Measurements from ENCODE around the gene SLIT1.
"Not testable (repeated sequence)": the region's sequence is repeated elsewhere in the genome, so short reads cannot be mapped to it uniquely, and the experiment has no call there.

Gene SLIT1

DNA sequence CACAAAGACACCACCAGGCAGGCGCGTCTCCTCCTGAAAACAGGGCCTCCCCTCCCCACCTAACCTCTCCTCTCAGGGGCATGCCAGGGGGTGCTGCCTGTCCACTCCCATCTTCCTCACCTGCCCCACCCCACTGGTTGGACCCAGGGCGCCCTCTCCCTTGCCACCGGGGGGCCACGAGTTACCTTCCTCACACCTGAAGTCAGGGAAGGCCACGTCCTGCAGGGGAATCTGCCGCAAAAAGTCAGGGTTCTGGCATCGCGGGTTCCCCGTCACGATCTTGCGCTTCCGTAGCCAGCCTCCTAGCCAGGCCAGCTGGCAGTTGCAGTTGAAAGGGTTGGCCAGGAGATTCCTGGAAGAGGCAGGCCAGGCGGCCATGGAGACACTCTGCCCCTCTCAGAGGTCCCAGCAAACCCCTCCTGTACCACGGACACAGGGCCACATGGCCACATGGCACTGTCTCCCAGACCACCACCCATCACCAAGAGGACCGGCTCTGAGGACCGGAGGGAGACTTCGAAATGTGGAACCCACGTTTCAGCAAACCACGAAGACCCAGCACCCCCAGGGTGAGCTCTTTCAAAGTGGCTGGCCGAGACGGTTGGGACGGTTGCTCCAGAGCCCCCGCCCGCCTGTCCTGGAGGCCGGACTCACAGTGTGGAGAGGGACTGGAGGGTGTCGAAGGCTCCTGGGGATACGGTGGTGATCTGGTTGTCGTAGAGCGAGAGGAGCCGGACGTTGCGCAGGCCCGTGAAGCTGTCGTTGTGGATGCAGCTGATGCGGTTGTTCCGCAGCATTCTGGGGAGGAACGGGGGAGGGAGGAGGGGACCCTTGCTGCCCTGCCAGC lies 142.8 kb downstream of the SLIT1 start:
- no peak for DNase-seq (ENCODE audit: low spot score)

DNA sequence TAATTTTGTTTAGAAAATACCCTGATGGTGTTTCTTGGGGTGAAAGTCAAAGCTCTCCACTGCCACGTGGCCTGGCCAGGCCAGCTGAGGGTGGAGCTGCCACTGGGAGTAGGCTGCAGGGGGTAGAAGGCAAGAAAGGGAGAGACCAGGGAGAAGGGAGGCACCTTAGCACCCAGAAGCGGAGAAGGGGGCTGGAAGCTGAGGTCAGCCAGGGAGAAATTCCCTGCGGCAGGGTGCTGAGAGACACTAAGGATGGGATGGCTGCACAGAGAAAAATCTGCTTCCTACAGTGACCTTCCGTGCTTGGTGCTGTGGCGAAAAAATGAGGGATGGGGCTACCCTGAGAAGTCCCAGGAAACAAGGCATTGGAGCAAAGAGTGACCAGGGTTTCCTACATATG lies 143.7 kb downstream of the SLIT1 start:
- DNase-seq (ENCODE audit: low spot score): no peak

DNA sequence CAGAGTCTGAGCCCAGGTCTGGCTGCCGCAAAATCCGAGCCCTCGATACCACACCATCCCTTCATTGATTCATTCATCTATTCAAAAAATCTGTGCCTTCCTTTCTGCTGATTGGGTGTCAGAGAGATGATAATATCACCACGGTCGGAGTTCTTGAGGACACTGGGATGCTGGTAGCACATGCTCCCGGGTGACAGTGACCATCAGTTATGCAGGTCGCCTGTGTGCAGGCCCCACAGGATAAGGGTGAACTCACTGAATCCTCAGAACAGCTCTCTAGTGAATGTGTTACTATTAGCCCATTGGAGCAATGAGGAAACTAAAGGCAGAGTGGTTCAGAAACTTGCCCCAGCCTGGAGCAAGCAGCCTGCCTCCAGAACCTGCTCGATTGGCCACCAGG lies 145.1 kb downstream of the SLIT1 start:
- no peak for DNase-seq (ENCODE audit: low spot score)

- DNase-seq (ENCODE audit: low spot score): no peak
Measured at GRCh38 chr10:97040248-97040584, 145.5 kb downstream of the SLIT1 start.

GRCh38 chr10:97039538-97040247 lies 146.1 kb downstream of the SLIT1 start:
- DNase-seq (ENCODE audit: low spot score): no peak

GRCh38 chr10:97038688-97039087 lies 147.1 kb downstream of the SLIT1 start:
- DNase-seq (ENCODE audit: low spot score): no peak

DNA sequence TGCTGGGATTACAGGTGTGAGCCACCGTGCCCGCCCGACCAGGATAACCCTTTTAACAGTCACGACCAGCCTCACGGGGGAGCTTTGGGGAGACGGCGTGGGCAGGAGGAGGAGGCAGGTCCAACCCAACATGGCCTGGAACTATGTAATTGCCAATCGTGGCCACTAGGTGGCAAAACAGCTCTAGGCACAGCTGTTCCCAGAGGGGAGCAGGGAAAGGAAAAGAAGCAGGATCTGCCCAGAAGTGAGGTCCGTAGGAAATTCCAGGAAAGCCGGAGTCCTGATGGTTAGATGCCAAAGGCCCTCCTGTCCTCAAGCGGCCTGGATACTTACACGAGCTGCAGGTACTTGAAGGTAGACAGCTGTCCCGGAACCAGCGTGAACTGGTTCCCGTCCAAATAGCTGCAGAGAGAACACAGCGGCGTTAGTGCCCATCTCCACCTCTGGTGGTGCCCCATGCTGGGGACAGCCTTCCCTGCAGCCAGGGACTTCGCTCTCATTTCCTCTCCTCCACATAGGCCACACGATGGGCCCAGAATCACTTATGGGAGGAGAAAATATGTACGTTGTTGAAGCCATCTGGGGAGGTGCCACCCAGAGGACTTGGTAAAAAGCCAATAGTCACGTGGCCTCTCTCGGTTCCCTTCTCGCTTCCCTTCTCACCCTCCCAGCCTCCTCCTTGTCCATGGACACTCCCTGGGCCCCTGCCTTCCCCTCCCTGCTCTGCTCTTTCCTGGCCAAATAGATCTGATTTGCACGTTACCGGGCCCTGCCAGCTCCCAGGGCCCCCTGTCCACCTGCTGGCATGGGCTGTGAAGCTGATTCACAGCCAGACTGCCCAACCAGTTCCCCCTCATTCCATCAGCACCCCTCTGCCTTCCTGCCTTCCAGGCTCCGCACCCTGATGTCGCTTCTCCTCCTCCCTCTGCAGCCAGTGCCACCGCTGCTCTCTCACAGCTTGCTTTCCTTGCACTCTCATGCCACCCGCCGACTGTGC lies 148.1 kb downstream of the SLIT1 start:
- peak; percentile 55 for DNase-seq (ENCODE audit: low spot score)

DNA sequence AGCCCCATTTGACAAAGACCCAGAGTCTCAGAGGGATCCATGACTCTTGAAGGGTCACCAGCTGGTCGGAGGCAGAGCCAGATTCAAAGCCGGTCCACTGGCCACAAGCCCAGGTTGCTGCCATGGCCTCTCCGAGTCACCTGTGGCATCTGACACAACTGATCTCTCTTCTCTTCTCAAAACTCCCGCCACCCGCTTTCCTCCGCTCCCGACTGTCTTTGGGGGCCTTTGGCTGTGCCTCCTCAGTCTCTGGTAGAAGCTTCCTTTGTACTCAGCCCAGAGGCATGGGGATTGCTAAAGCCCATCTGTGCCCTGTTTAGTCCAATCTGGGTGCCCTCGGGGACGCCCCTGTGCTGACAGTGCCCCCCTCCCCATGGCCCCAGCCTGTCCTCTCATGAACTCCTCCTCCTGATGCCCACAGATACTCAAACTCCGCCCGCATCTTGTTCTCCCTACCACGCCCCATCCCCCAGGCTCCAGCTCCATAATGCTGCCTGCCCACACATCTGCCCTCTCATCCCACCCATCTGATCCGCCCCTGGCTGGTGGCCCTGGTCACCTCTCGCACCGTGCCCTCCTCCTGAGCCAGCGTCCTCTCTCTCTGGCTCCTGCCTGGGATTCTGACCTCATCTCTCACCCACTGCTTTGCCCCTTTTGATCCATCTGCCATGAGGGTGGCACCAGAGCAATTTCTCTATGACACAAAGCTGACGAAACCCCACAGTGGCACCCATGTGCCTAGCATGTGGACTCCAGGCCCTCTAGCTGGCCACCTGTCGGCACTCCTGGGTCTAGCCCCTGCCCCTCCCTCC lies 150.6 kb downstream of the SLIT1 start:
- no peak for DNase-seq (ENCODE audit: low spot score)

GRCh38 chr10:97034301-97034700 lies 151.5 kb downstream of the SLIT1 start:
- no peak for DNase-seq (ENCODE audit: low spot score)

GRCh38 chr10:97033841-97034240 lies 151.9 kb downstream of the SLIT1 start:
- not testable (repeated sequence) for DNase-seq (ENCODE audit: low spot score)

DNA sequence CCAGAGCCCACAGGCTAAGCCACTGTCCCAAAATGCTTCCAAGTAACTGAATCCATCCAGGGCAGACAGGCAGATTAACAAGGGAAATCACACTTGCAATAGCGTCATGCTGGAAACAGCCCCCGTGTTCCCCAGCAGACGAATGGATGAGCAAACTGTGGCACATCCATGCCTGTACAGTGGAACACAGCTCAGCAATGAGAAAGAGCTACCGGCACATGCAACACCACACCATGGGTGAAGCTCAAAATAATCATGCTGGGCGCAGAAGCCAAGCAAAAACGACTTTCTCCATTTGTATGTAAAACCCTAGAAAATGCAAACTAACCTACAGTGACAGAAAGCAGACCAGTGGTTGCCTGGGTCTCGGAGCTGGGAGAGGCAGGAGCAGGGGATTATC lies 153.1 kb downstream of the SLIT1 start:
- DNase-seq (ENCODE audit: low spot score): no peak

DNA sequence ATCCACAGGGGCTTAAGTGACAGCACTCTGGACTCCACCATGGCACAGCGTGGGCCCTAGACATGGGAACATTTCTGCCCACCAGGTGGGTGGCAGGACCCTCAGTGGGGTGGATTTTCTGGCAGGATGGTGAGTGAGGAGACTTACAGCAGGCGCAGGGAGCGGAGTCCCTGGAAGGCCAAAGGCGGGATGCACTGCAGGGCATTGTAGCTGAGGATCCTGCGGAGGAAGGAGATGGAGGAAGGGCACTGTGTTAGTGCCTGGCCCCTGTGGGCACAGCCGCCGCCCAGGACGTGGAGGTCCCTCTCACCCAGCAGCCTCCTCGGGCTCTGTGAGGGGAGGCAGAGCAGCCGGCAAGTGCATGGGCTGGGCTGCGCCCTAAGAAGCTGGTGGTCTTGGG lies 154.3 kb downstream of the SLIT1 start:
- DNase-seq (ENCODE audit: low spot score): no peak

GRCh38 chr10:97030894-97031293 lies 154.9 kb downstream of the SLIT1 start:
- DNase-seq (ENCODE audit: low spot score): no peak

- DNase-seq (ENCODE audit: low spot score): no peak
Measured at GRCh38 chr10:97029271-97029670, 156.5 kb downstream of the SLIT1 start.

DNA sequence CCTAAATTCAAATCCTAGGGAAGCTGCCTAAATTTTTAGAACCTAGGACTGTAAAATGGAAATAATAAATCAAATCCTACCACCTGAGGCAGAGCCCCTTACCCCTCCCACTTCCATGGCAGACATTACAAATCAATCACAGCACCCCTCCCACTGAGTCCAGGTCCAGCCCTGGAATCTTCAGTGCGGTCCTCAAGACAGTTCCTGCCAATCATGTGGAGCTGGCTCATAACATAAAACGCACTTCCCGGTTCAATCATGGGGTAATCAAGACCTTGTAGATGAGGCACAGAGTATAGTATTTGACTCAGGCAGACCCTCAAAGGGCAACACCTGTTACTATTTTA lies 157.0 kb downstream of the SLIT1 start:
- DNase-seq (ENCODE audit: low spot score): no peak

DNA sequence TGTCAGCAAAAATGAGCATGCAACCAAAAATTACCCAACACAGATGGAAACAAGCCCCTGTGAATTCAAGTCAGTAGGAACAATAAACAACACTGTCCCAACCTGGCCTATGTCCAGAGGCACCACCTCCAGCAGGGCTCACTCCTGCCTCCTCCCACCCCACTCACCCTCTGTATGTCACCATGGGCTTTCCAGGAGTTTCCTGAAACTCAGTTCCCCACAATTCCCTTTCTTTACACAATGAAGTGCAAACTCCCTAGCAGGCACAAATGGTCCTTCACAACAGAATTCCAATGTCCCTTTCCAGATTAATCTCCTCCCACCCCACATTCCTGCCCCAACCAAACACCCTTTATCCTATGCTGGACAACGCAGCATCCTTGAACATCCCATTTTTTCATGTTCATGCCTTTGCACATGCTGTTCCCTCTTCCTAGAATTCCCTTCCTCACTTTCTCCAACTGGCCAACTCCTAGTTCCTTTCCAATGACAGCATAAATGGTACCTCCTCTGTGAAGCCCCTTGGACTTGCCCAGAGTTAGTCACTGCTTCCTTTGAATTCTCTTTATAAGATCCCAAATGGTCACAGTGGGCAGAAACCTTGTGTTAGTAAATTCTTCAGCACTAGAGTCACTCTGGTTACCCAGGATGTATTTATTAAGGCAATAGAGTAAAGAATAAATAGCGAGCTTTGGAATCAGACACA lies 157.5 kb downstream of the SLIT1 start:
- DNase-seq (ENCODE audit: low spot score): peak; percentile 21

DNA sequence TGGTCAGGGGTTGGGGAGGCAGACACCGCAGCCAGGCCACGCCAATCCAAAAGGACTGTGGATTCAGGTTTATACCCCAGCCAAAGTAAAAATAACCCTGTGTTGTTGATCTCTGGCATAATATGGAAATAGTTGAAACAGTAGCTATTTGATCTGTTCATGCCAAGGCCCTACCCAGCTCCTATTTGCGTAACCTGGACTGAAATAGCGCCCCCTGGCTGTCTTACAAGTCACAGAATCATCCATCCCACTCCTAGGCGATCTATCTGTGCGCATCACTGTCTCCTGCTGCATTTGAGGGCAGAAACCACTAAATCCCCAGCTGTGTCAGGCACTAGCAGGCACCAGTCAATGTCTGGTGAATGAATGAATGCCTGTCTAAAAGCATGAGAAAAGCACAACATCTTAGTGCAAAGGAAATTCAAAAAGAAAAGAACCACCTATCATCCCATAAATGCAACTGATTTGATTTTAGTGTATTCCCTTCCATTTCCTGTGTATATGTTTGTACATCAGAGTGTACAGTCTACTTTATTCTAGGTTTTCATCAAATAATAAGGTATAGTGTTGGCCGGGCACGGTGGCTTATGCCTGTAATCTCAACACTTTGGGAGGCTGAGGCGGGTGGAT lies 160.0 kb downstream of the SLIT1 start:
- DNase-seq (ENCODE audit: low spot score): peak; percentile 28

DNA sequence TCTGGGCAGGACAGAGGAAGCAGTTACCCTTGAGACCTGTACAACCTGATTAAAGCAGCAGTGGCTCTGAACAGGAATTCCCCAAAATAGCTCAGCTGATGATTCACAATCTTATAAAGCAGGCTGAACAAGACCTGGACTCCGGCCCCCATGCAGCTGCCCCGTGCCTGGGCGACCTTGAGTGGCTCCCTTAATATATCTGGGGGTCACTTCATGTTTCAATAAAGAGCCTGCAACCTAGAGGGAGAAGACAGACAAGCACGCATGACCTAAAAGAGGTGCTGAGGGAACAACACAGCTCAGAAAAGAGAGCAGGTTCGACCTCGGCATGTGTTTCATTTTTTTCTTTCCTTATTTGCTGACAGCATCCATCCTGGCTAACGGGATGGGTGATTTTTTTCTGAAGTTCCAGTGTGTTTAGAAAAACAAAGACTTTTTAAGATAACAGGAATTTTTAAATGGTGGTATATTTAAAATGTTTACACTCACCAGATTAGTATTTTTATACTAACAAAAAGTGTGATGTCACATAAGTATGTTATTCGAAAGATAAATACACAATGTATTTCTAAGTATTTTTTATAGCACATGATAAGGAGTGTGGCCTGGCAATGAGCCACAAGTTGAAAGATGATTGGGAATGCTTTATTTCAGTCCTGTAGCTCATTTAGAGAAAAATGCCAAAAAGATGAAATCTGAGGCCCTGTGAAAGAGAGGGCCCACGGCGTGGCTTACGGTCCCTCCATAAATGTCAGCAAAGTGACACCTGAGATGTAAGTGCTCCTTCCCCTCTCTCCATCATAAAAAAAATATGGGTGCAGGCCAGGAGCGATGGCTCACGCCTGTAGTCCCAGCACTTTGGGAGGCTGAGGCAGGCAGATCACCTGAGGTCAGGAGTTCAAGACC lies 161.3 kb downstream of the SLIT1 start:
- DNase-seq (ENCODE audit: low spot score): peak; percentile 16

- DNase-seq (ENCODE audit: low spot score): no peak
Measured at GRCh38 chr10:97023401-97024167, 162.2 kb downstream of the SLIT1 start.
